Measurements from ENCODE around the gene VCAM1.

The VCAM1 gene

DNA sequence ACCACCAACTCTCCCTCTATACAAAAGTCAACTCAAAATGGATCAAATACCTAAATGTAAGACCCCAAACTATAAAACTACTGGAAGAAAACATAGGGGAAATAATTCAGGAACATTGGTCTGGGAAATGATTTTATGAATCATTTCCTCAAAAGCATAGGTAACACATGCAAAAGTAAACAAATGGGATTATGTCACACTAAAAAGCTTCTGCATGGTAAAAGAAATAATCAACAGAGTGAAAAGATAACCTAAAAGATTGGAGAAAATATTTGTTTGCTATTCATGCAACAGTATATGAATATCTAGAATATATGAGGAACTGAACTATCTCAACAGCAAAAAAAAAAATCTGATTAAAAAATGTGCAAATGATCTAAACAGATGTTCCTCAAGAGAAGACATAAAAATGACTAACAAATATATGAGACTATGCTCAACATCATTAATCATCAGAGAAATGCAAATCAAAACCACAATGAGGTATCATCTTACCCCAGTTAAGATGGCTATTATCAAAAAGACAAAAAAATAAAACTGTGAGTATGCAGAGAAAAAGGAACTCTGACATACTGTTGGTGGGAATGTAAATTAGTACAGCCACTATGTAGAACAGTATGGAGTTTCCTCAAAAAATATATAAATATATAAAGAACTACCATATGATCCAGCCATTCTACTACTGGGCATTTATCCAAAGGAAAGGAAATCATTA lies 47.8 kb downstream of the VCAM1 start:
- ChIA-PET POLR2A (ENCODE audit: low non-redundant PET) (no interaction called here), CTCF (interaction anchor here (0.7 kb wide), 1 partner anchor 66 kb away, joined by 4 read pairs; no protein-coding TSS in a partner anchor)
- no peak for DNase-seq (ENCODE audit: low spot score)
- no peak overlapping the region for H3K27ac ChIP-seq
- TF ChIP-seq, protein P1, sequence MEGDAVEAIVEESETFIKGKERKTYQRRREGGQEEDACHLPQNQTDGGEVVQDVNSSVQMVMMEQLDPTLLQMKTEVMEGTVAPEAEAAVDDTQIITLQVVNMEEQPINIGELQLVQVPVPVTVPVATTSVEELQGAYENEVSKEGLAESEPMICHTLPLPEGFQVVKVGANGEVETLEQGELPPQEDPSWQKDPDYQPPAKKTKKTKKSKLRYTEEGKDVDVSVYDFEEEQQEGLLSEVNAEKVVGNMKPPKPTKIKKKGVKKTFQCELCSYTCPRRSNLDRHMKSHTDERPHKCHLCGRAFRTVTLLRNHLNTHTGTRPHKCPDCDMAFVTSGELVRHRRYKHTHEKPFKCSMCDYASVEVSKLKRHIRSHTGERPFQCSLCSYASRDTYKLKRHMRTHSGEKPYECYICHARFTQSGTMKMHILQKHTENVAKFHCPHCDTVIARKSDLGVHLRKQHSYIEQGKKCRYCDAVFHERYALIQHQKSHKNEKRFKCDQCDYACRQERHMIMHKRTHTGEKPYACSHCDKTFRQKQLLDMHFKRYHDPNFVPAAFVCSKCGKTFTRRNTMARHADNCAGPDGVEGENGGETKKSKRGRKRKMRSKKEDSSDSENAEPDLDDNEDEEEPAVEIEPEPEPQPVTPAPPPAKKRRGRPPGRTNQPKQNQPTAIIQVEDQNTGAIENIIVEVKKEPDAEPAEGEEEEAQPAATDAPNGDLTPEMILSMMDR (conservative IDR thresholded peaks at IDR 0.05; ENCODE audit: low read depth) = no peak

DNA sequence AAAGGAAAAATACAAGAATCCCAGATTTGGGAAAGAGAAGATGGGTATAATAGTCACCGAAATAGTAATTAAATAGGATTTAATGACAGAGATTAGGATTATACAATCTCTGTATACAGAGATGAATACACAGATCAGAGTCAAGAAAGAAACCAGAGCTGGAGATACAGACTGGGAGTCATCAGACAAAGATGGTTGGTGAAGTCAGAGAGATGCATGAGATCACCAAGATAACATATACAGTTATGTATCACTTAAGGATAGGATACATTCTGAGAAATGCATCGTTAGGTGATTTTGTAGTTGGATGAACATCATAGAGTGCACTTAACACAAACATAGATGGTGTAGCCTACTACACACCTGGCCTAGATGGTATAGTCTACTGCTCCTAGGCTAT lies 49.8 kb downstream of the VCAM1 start:
- TF ChIP-seq, protein P1 (conservative IDR thresholded peaks at IDR 0.05; ENCODE audit: low read depth) = no peak
- CTCF ChIA-PET = no interaction called here
- H3K27ac ChIP-seq = no peak overlapping the region
- no peak for DNase-seq (ENCODE audit: low spot score)
- POLR2A ChIA-PET (ENCODE audit: low non-redundant PET) = no interaction called here

DNA sequence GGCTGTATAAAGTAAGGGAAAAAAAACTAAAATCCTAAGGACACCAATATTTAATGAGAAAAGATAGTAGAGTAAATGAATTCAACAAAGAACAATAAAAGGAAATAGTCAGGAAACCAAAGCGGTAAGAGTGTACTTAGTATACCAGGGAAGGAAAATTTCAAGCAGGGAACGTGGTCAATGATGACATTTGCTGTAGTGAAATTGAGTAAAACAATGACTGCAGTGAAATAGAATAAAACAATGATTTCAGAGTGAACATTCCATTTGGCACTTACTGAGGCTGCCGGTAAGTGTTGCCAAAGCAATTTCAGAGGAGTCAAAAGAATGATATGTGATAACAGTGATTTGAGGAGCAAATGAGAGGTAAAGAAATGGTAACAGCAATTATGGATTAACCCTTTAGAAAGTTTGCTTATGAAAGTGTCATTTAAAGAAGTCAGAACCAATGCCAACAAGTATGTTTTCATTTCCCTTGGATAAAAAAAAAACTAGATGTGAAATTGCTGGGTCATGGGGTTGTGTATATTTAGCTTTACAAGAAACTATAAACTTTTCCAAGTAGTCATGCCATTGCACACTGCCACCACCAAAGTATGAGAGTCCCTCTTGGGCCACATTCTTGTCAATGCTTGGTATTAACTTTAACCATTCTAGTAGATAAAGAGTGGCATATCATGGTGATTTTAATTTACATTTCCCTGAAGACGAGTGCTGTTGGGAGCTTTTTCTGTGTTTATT lies 50.5 kb downstream of the VCAM1 start:
- no peak overlapping the region for H3K27ac ChIP-seq
- POLR2A ChIA-PET (ENCODE audit: low non-redundant PET) = no interaction called here
- CTCF ChIA-PET = interaction anchor here (0.6 kb wide), 1 partner anchor 721 kb away, joined by 3 read pairs; no protein-coding TSS in a partner anchor
- TF ChIP-seq, protein P1 (conservative IDR thresholded peaks at IDR 0.05; ENCODE audit: low read depth) = no peak
- no peak for DNase-seq (ENCODE audit: low spot score)

DNA sequence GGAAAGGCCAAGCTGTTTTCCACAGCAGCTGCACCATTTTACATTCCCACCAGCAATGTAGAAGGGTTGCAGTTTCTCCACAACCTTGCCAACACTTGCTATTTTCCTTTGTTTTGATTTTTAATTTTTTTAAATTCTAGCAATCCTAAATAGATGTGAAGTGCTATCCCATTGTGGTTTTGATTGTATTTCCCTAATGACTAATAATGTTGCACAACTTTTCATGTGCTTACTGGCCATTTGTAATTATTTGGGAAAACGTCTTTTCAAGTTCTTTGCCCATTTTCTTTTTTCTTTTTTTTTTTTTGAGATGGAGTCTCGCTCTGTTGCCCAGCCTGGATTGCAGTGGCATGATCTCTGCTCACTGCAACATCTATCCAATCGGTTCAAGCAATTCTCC lies 53.9 kb downstream of the VCAM1 start:
- TF ChIP-seq, protein P1 (conservative IDR thresholded peaks at IDR 0.05; ENCODE audit: low read depth) = no peak
- DNase-seq (ENCODE audit: low spot score) = no peak
- CTCF ChIA-PET = no interaction called here
- POLR2A ChIA-PET (ENCODE audit: low non-redundant PET) = no interaction called here
- no peak overlapping the region for H3K27ac ChIP-seq

DNA sequence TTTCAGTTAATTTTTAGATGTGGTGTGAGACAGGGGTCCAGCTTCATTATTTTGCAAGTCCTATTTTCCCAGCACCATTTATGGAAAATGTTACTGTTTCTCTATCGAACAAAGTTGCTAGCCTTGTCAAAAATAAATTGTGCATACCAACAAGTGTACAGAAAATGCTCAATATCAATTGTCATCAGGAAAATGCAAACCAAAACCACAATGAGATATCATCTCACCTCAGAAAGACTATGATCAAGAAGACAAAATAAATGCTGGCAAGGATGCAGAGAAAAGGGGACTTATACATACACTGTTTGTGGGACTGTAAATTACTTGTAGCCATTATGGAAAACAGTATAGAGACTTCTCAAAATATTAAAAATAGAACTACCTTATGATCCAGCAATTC lies 54.8 kb downstream of the VCAM1 start:
- ChIA-PET POLR2A (ENCODE audit: low non-redundant PET) (no interaction called here), CTCF (no interaction called here)
- DNase-seq (ENCODE audit: low spot score) = no peak
- TF ChIP-seq, protein P1 (conservative IDR thresholded peaks at IDR 0.05; ENCODE audit: low read depth) = no peak
- H3K27ac ChIP-seq = no peak overlapping the region

DNA sequence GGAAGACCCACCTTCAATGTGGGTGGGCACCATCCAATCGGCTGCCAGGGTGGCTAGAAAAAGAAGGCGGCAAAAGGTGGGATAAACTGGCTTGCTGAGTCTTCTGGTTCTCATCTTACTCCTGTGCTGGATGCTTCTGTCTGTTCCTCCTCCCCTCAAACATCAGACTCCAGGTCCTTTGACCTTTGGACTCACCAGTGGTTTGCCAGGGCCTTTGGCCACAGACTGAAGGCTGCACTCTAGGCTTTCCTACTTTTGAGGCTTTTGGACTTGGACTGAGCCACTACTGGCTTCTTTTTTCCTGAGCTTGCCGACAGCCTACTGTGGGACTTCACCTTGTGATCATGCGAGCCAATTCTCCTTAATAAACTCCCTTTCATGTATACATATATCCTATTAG lies 55.9 kb downstream of the VCAM1 start:
- TF ChIP-seq, protein P1 (conservative IDR thresholded peaks at IDR 0.05; ENCODE audit: low read depth) = no peak
- DNase-seq (ENCODE audit: low spot score) = no peak
- POLR2A ChIA-PET (ENCODE audit: low non-redundant PET) = no interaction called here
- no peak overlapping the region for H3K27ac ChIP-seq
- CTCF ChIA-PET = interaction anchor here (0.6 kb wide), 1 partner anchor 82 kb away, joined by 4 read pairs; no protein-coding TSS in a partner anchor
